HG03342 (cell line): ENCODE measurements around the gene ARHGAP24.
"Not testable (repeated sequence)": the region's sequence is repeated elsewhere in the genome, so short reads cannot be mapped to it uniquely, and the experiment has no call there.

Source experiments
- ATAC-seq: cut with Tn5 transposase; IDR thresholded peaks from one replicate; pipeline ENCODE4 v1.9.1; 2021; ENCODE audit warnings: mild to moderate bottlenecking, moderate library complexity; ENCODE audit not compliant: unreplicated experiment

The ARHGAP24 gene

DNA sequence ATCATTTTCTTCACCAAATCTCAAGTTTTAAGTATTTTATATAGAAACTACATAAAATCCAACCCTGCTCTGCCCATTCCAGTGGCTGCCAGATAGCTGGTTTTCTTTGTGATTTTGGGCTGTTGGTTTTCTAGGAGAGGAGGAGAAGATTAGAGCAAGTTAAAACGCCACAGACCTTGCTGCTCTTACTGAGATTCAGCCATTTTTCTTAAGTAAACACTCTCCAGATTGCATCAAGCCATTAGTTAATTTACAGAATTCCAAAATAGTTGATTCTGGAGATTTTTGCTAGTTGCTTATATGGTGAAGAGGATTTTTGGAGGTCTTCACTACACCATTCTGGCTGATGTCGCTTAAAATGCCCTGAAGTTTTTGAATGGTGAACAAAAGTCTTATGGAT is 518.7 kb downstream of the ARHGAP24 start:
- ATAC-seq: no peak

DNA sequence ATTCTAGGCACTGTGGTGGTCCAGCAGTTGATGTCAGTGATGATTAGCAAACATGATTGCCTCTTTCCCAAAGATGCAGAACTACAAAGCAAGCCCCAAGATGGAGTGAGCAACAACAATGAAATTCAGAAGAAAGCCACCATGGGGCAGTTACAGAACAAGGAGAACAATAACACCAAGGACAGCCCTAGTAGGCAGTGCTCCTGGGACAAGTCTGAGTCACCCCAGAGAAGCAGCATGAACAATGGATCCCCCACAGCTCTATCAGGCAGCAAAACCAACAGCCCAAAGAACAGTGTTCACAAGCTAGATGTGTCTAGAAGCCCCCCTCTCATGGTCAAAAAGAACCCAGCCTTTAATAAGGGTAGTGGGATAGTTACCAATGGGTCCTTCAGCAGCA is 519.6 kb downstream of the ARHGAP24 start:
- no peak for ATAC-seq

DNA sequence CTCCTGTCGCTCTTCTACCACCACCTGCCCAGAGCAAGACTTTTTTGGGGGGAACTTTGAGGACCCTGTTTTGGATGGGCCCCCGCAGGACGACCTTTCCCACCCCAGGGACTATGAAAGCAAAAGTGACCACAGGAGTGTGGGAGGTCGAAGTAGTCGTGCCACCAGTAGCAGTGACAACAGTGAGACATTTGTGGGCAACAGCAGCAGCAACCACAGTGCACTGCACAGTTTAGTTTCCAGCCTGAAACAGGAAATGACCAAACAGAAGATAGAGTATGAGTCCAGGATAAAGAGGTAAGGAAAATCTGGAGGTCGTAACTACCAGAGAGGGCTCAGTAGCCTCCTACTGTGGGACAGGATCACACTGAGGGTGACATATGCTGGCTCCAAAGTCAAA is 520.4 kb downstream of the ARHGAP24 start:
- ATAC-seq: no peak

DNA sequence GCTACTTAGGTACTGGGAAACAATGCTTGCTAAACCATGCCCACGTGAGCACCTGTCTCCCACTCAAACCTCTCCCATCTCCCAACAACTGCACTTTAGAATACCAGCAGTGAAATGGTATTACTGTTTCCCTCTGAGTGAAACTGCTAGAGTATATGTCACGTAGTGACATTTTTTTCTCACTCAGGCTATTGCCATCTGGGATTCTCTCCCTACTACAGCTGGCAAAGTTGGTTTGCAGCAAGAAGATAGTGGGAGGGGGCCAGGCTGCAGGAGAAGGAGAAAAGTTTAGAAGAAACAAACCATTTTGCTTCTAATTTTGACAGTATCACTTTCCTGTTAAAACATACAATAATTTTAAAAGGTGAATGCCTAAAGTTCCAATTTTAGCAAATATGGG is 526.6 kb downstream of the ARHGAP24 start:
- ATAC-seq: no peak

DNA sequence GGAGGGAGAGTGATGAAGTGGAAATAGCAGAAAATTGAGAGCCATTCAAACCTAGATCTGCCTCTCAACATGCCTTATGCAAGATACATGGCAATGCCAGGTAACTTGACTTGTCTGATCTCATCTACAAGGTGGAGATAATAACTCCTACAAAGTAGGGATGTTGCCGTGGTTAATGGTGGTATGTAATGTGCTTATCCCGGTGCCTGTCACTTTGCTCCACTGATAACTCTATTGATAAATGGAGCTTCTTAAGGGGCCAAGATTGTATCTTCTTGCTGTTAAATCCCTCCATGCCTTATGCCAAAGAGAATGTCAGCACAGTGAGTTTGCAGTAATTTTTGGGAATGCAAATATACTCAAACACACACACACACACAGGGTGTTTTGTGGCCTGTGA is 529.1 kb downstream of the ARHGAP24 start:
- no peak for ATAC-seq

DNA sequence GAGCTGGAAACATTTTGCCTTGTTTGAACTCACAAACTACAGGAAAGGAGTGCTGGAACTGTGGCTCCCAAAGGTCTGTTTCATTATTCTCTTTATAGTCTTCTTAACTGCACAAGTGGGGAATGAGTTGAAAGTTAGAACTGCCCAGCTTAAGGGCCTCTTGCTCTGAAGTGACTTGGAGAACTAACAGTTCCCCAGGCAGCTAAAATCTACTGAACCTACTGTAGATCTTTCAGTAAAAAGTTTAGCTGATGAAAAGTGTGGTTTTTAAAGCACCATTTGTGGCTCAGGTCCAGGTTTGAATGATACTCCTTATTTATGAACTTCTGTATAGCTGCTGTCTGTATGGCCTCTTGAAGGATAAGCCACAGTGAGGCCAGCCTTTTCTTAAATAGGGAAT is 531.1 kb downstream of the ARHGAP24 start:
- ATAC-seq: no peak

DNA sequence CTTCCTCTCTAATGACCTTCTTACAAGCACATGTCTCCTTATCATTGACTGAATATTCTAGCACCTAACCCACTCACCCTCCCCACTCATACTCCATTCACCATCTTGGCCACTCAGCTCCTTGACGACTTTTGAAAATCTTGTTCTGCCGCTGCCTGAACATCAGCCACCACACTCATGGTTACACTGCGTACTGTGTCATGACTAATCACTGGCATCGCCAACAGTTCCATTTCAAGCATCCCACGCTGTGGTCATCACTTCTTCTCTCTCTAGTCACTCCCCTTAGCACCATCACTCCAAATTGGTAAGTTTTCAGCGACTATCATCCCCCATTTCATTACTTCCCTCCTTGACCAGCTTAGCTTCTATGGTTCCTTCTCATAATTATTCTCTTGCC is 532.1 kb downstream of the ARHGAP24 start:
- no peak for ATAC-seq

DNA sequence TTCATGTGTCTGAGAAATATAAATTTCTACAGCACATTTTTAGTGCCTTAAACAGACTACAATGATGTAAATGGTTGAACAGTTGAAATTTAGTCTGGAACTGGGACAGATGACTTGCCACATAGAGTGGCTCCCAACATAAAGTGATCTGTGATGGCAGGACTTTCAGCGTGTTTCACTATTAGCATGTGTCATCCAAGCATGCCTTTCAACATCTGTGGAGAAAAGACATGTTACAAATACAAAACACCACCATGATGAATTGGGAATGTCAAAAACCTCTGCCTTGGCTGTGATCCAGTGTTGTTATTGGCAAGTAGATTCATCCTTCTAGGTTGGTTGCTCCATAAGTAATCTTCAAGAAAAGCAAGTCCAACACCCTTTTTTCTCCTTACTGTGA is 536.2 kb downstream of the ARHGAP24 start:
- no peak for ATAC-seq

DNA sequence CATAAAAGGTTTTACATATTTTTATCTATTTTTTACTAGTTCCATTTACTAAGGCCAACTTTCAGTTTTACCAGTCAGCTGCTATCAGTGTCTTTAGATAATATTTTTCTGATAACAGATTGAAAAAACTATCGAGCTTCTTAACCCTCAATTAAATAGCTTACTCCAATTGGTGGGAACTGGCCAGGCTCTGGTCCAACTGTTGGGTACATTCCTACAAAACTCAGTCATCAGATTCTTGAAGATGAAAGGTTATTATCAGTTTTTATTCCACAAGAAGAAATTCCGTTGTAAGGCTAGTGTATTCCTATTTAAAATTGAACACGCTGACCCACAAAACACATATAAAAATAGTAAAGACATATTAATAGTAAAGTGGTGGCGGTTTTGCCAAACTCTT is 538.7 kb downstream of the ARHGAP24 start:
- ATAC-seq: no peak

DNA sequence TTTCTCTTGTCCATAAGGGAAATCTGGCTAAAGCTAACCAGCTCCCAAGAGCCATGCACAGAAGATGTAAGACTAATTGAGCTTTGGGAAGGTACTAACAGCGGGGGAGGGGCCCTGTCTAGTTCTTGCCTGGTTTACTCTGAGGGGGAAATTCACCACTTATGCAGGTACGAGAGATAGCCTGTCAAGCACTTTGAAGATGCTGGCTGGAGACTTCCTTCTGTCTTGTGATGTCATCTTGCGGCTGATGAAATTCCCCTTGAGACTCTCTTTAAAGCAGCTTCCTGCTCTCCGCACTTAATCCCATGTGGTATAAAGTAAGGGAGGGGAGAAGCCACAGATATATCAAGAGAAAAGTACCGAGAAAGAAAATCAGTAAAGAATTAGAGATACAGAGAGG is 539.6 kb downstream of the ARHGAP24 start:
- peak; percentile 78 for ATAC-seq

DNA sequence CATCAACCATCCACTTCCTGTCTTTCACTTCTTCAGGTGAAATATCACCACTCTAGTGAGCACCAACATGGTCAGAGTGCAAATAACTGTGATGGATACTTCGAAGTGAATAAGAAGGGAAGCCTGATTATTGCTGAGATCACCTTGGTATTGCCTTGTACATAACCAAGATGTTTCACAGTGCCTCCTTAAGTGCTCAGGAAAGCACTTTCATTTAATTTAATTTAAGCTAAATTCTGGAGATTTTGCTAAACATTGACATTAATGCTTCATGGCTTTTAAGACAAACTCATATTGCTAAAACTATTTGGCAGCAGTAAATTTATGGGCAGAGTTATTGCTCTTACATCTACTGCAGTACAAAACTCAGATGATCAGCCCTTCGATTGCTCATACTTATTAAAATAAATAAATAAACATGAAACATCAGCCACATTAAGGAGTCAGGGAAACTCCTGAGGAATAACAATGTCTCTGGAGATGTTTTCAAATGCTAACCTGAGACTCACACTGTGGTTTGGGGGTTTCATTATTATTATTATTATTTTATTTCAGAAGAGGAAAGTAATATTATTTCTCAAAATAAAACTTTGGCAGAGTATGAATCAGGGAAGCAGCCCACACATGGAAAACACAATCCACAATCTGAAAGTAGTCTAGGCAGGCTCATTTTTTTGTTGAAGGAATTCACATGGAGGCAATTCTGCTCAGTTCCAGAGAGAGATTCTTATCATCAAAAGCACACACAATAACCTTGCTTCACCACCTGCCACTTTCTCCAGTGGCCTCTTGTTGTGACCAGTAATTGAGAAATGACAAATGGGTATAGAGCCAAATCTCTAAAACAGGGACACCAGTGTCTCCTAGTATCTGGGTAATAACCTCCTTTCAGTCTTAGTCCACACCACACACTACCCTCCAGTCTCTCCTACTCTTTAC is 540.7 kb downstream of the ARHGAP24 start:
- no peak for ATAC-seq

DNA sequence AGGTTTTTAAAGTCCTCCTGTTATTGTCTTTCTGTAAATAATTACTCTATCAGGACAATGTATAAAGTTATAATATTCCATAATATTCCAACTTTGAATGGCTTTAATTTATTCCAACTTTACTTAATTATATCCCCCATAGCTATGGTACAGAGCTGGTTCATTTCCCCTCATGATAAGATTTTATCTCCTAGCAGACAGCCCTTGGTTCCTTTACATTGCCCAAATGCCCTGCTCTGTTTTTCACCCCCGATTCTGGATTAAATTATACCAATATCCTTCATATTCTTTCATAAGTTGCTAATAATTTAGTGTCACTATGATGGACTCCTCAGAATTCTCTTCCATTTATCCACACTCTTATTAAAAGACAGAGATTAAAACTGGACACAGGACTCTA is 544.4 kb downstream of the ARHGAP24 start:
- ATAC-seq: no peak

DNA sequence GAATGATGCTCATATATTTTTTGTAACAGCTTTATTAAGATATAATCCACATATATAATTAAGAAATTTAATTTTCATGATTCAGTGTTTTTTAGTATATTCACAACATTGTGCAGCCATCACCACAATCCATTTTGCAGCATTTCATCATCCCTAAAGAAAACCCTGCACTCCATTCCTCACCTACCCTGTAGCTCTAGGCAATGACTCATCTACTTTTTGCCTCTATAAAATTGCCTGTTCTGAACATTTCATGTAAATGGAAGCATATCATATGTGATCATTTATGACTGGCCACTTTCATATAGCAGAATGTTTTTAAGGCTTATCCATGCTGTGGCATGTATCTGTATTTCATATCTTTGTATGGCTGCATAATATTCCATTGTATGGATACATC is 545.0 kb downstream of the ARHGAP24 start:
- no peak for ATAC-seq

DNA sequence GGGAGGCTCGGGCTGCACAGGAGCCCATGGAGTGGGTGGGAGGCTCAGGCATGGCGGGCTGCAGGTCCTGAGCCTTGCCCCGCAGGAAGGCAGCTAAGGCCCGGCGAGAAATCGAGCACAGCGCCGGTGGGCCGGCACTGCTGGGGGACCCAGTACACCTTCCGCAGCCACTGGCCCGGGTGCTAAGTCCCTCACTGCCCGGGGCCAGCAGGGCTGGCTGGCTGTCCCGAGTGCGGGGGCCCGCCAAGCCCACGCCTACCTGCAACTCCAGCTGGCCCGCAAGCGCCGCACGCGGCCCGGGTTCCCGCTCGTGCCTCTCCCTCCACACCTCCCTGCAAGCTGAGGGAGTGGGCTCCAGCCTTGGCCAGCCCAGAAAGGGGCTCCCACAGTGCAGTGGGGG is 546.7 kb downstream of the ARHGAP24 start:
- ATAC-seq: not testable (repeated sequence)

DNA sequence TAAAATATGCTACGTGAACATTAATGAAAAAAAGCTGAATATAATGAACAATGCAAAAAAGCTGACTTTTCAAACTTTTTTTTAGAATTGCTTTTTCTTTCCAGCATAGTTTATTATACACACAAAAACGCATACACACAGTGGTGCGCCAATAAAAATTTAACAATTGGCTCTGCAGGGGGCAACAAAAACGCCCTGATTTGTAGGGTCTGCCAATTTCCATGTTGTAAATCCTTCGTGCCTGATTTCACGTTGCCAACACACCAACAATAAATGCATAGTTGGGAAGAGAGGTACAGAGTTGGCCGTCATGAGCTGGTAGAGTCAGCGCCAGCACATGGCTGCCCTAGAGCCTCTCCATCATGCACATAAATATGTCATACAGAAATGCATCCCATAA is 551.8 kb downstream of the ARHGAP24 start:
- ATAC-seq: no peak

DNA sequence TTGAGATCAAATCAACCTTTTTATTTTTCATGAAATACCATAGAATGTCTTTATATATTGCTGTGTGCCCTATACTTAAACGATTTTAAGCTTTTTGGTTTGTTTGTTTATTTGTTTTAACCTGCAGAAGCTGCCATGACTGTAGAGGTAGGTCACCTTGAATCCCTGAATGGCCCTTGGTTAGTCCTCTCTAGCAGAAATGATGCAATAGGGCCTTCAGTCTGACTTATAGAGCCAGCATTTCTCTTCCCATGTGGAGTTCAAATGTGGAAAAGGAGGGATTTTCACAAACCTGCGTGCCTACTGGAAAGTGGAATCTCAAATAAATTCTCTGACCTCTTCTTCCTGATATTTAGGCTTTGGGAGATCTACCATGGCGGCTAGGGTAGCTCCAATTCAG is 557.0 kb downstream of the ARHGAP24 start:
- no peak for ATAC-seq

DNA sequence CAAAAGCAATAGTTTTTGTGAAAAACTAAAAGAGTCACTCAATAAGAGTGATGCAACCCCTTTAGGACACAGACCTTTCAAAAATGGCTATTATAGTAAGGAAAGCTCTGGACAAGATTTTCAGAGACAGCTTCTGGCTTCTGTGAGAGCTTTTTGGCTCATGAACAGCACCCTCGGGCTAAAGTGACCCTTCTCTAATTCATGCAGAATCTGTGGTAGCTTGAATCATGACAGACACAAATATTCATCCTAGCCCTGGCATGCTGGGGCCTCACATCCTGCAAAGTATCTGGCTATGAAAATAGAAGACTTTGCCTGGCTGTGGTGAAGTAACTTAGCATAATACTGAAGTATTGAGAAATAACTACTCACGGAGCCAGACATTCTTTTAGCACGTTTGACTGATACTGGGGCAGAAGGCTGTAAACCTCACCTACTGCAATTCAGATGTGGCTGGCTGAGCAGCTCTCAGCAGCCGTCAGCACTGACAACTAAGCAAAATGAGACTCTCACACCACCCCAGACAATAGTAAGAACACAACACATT is 557.6 kb downstream of the ARHGAP24 start:
- no peak for ATAC-seq

DNA sequence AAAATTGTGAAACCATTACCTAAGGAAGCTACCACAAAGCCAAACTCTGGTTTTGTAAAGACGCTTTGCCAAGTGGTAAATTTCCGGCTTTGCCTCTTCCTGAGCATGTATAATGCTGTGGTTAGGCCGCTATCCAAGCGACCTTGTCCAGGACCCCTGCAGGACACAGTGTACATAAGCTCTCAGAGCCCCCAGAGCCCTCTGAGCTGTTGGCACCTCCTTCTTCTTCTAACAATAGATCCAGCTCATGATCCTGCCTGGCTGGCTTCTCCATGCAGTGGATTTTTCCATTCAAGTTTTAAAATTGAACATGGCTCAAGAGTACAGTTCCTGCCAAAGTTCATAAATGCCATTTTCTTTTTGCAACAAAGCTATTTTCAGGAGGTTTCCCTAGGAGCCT is 558.2 kb downstream of the ARHGAP24 start:
- no peak for ATAC-seq

DNA sequence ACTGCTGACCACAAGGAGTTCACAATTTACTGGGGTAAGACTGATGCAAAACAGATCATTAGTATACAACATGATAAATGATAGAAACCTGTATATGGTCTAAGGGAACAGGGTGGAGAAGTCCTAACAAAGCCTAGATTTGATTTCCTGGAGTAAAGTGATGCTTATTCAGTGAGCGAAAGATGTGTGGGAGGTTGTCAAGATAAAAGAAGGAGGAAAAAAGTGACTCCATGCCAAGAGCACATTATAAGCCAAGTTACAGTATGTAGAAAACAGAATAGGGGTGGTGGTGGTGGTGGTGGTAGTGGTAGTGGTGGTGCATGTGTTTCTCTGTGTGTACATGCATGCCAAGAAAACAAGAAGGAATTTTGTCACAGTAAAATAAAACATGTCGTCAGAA is 559.7 kb downstream of the ARHGAP24 start:
- no peak for ATAC-seq

DNA sequence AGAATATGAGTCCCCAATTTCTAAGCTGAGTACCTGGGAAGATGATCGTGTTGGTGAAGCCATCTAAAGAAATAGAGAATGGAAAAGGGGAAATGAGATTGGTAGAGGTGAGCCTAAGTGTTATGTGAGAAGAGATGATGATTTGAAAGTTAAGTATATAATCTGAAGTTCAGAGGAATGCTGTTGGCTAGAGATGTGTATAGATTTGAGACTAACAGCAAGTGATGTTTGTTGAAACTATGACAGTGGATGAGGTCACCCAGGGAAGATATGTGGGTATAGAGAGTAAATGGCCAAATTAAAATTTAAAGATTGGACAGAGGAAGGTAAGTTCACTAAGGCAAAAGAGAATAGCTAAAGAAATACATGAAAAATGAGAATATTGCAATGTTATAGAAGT is 560.7 kb downstream of the ARHGAP24 start:
- no peak for ATAC-seq

DNA sequence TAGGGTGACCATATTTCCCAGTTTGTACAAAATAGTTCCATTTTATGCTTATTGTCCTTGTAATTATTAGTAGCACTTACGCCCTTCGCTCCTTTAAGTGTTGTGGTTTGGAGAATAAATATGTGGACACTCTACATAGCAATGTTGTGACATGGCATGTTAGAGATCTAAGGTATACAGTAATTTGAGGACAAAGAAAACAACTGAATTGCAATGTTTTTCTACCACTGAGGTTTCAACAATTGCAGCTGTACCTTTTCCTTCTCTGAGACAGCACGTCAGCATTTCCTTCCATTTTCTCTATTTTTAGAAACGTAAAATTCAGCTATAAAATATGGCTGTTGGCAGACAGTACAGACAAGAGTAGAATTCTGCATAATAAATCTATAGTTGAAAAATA is 561.8 kb downstream of the ARHGAP24 start:
- no peak for ATAC-seq

DNA sequence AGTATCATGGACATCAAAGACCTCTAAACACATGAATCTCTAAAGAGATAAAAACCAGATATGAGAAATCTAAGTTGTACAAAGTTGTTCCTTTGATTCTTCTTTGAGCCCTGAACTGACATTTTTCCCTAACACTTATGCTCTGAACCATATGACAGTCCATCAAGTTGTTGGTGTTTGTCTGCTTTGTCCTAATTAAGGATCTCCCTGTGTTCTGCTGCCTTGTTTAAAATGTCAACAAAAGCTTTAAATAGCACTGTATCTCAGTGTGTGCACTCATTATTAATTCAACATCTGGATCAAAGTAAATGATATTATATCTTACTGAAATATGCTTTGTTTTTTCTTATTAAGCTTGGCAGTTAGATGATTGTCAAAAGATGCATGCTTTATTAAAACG is 563.1 kb downstream of the ARHGAP24 start:
- no peak for ATAC-seq
